Measurements from ENCODE around the gene TACC2. TPM values are rescaled to one million over a fixed set of nuclear protein-coding genes. Genes with fewer than 3 reads are reported as not detected.
"Not testable (repeated sequence)": the region's sequence is repeated elsewhere in the genome, so short reads cannot be mapped to it uniquely, and the experiment has no call there.

The TACC2 gene
- total RNA-seq, 1 experiment from 2014 or later = 15.8 TPM

DNA sequence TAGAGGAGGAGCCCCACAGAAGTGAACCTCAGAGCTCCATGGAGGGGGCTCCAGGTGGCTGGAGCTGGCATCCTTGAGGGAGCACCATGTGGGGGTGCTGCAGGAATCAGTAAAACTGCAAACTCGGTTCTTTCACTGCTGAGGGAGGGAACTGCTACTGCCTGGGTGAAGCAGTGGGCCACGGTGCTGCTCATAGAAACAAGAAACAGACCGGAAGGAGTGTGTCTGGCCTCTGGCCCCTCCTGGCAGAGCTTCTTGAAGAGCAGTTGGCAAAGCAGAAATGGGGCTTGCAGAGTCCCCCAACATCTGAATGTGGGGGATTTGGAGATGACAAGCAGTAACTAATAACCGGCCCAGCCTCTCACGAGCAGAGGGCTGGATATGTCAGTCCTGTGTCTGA is 23.8 kb downstream of the TACC2 start:
- BruUV-seq (replicated peaks) = no TSS peak
- no peaks in the 10 kb centered on the region for H3K27me3 ChIP-seq (ENCODE audit: insufficient read depth, low read depth)
- CTCF ChIA-PET = interaction anchor here (0.5 kb wide), 1 partner anchor 96 kb away, joined by 6 read pairs; no protein-coding TSS in a partner anchor
- TF ChIP-seq, protein P1, sequence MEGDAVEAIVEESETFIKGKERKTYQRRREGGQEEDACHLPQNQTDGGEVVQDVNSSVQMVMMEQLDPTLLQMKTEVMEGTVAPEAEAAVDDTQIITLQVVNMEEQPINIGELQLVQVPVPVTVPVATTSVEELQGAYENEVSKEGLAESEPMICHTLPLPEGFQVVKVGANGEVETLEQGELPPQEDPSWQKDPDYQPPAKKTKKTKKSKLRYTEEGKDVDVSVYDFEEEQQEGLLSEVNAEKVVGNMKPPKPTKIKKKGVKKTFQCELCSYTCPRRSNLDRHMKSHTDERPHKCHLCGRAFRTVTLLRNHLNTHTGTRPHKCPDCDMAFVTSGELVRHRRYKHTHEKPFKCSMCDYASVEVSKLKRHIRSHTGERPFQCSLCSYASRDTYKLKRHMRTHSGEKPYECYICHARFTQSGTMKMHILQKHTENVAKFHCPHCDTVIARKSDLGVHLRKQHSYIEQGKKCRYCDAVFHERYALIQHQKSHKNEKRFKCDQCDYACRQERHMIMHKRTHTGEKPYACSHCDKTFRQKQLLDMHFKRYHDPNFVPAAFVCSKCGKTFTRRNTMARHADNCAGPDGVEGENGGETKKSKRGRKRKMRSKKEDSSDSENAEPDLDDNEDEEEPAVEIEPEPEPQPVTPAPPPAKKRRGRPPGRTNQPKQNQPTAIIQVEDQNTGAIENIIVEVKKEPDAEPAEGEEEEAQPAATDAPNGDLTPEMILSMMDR (conservative IDR thresholded peaks at IDR 0.05) = no peak
- TF ChIP-seq EZH2 (IDR thresholded peaks at IDR 0.05; ENCODE audit: low read depth) = no peak
- no peak for DNase-seq
- no peak overlapping the region for H2AFZ ChIP-seq
- no peaks in the 10 kb centered on the region for H3F3A ChIP-seq (ENCODE audit: insufficient read depth, low read depth)
- H3K27ac ChIP-seq = no peak overlapping the region
- POLR2A ChIA-PET (ENCODE audit: unreplicated experiment) = no interaction called here
- no peaks in the 10 kb centered on the region for H3K4me1 ChIP-seq (replicated peaks; ENCODE audit: insufficient read depth)
- H4K20me1 ChIP-seq (ENCODE audit: insufficient read depth) = no peaks in the 10 kb centered on the region
- no peaks in the 10 kb centered on the region for H3K36me3 ChIP-seq (ENCODE audit: low read depth)
- no peaks in the 10 kb centered on the region for H3K79me2 ChIP-seq (ENCODE audit: low read depth)
- no peaks in the 10 kb centered on the region for H3K9me2 ChIP-seq (ENCODE audit: insufficient read depth)
- no peaks in the 10 kb centered on the region for H3K9me3 ChIP-seq (ENCODE audit: insufficient read depth, low read depth)
- no peak overlapping the region for H3K4me2 ChIP-seq
- H3K4me3 ChIP-seq = no peak overlapping the region
- intact Hi-C loops (cut with micrococcal nuclease; ENCODE audit: unreplicated experiment) = no loop called here

GRCh38 chr10:122013311-122013780 is 24.4 kb downstream of the TACC2 start:
- TF ChIP-seq, protein P1 (conservative IDR thresholded peaks at IDR 0.05) = no peak
- no peak for TF ChIP-seq EZH2 (IDR thresholded peaks at IDR 0.05; ENCODE audit: low read depth)
- H3K9me2 ChIP-seq (ENCODE audit: insufficient read depth) = no peaks in the 10 kb centered on the region
- no peak overlapping the region for H3K4me3 ChIP-seq
- H3K36me3 ChIP-seq (ENCODE audit: low read depth) = no peaks in the 10 kb centered on the region
- no peaks in the 10 kb centered on the region for H3F3A ChIP-seq (ENCODE audit: insufficient read depth, low read depth)
- no peak overlapping the region for H2AFZ ChIP-seq
- POLR2A ChIA-PET (ENCODE audit: unreplicated experiment) = no interaction called here
- no peaks in the 10 kb centered on the region for H4K20me1 ChIP-seq (ENCODE audit: insufficient read depth)
- no peak for DNase-seq
- no peaks in the 10 kb centered on the region for H3K27me3 ChIP-seq (ENCODE audit: insufficient read depth, low read depth)
- no peaks in the 10 kb centered on the region for H3K4me1 ChIP-seq (replicated peaks; ENCODE audit: insufficient read depth)
- BruUV-seq (replicated peaks) = no TSS peak
- H3K79me2 ChIP-seq (ENCODE audit: low read depth) = no peaks in the 10 kb centered on the region
- intact Hi-C loops (cut with micrococcal nuclease; ENCODE audit: unreplicated experiment) = no loop called here
- H3K4me2 ChIP-seq = no peak overlapping the region
- CTCF ChIA-PET = interaction anchor here (0.5 kb wide), 1 partner anchor 95 kb away, joined by 6 read pairs; no protein-coding TSS in a partner anchor
- H3K9me3 ChIP-seq (ENCODE audit: insufficient read depth, low read depth) = no peaks in the 10 kb centered on the region
- no peak overlapping the region for H3K27ac ChIP-seq

- H2AFZ ChIP-seq = no peak overlapping the region
- H3K4me3 ChIP-seq = no peak overlapping the region
- H3K27me3 ChIP-seq (ENCODE audit: insufficient read depth, low read depth) = no peaks in the 10 kb centered on the region
- POLR2A ChIA-PET (ENCODE audit: unreplicated experiment) = no interaction called here
- no peak overlapping the region for H3K4me2 ChIP-seq
- no peaks in the 10 kb centered on the region for H3K79me2 ChIP-seq (ENCODE audit: low read depth)
- H3K9me2 ChIP-seq (ENCODE audit: insufficient read depth) = no peaks in the 10 kb centered on the region
- H3F3A ChIP-seq (ENCODE audit: insufficient read depth, low read depth) = peaks cover 7% of the 10 kb centered on the region
- H3K27ac ChIP-seq = no peak overlapping the region
- intact Hi-C loops (cut with micrococcal nuclease; ENCODE audit: unreplicated experiment) = no loop called here
- no peaks in the 10 kb centered on the region for H4K20me1 ChIP-seq (ENCODE audit: insufficient read depth)
- H3K4me1 ChIP-seq (replicated peaks; ENCODE audit: insufficient read depth) = no peaks in the 10 kb centered on the region
- no TSS peak for BruUV-seq (replicated peaks)
- no peaks in the 10 kb centered on the region for H3K36me3 ChIP-seq (ENCODE audit: low read depth)
- CTCF ChIA-PET = no interaction called here
- DNase-seq = no peak
- no peaks in the 10 kb centered on the region for H3K9me3 ChIP-seq (ENCODE audit: insufficient read depth, low read depth)
- no peak for TF ChIP-seq EZH2 (IDR thresholded peaks at IDR 0.05; ENCODE audit: low read depth)
- TF ChIP-seq, protein P1 (conservative IDR thresholded peaks at IDR 0.05) = no peak
Measured at GRCh38 chr10:122014652-122015248, 25.8 kb downstream of the TACC2 start.

- H3F3A ChIP-seq (ENCODE audit: insufficient read depth, low read depth) = peaks cover 12% of the 10 kb centered on the region
- H3K4me2 ChIP-seq = peak overlapping the region; percentile 93
- H3K36me3 ChIP-seq (ENCODE audit: low read depth); BruUV-seq (replicated peaks); H3K9me2 ChIP-seq (ENCODE audit: insufficient read depth); DNase-seq; H4K20me1 ChIP-seq (ENCODE audit: insufficient read depth); H3K9me3 ChIP-seq (ENCODE audit: insufficient read depth, low read depth); H2AFZ ChIP-seq; H3K79me2 ChIP-seq (ENCODE audit: low read depth); CTCF ChIA-PET; intact Hi-C loops (cut with micrococcal nuclease; ENCODE audit: unreplicated experiment); H3K27me3 ChIP-seq (ENCODE audit: insufficient read depth, low read depth); POLR2A ChIA-PET (ENCODE audit: unreplicated experiment); H3K4me1 ChIP-seq (replicated peaks; ENCODE audit: insufficient read depth): not testable (repeated sequence)
- peak overlapping the region; percentile 90; the same call in 1 of the 2 replicates for H3K27ac ChIP-seq
- peak overlapping the region; percentile 75; the same call in 1 of the 2 replicates for H3K4me3 ChIP-seq
Measured at GRCh38 chr10:122017926-122018325, 29.0 kb downstream of the TACC2 start.
